KG1 (cell line): ENCODE data around the gene LHX2.

Experiments used
- DNase-seq: peaks from one replicate; lab custom pipeline; 2025; lab: John Stamatoyannopoulos, UW

Gene LHX2

GRCh38 chr9:124033348-124033747 lies 21.8 kb downstream of the LHX2 start:
- no peak for DNase-seq

DNA sequence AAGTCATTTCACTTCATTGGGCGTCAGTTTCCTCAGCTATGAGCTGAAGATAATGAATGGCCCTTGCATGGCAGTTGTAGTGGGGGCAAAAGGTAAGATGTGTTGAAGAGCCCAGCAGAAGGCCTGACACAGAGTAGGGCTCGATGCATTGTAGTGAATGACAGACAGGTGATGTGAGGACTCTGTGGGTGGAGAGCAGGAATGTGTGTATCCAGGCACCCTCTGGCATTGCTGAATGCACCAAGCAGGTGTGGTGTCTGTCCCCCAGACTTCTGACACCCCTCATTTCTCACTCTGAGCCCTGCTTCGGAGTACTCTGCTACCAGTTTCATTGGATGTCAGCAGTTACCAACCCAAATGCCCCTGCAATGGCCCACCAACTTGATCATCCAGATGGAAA lies 22.4 kb downstream of the LHX2 start:
- DNase-seq = no peak

DNA sequence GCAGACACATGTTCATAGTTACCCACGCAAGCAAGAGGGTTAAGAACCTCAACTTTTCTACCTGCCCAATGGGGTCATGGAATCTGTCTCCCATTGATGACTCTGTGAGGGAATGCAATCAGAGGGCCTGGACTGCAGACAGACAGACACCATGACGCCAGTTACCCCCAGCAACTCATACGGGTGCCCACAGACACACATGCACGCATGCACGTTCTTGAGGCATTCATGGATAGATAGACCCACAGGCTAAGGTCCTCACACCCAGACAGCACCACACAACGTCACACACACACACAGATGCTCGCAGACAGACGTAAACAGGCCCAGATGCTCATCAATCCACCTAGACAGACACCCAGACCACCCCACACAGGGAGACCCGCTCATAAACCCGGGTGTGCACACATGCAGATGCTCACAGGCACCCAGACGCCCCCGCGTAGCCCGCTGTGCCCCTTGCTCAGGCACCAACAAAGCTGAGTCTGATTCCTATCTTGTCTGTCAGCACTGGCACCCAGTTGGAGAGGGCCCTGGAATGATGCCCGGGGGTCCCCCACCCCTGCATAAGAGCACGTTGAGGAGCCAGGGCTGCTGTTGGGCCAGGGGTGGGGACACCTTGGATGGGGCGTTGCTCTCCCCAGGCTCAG lies 23.6 kb downstream of the LHX2 start:
- DNase-seq = no peak

GRCh38 chr9:124036578-124036977 lies 25.0 kb downstream of the LHX2 start:
- no peak for DNase-seq

GRCh38 chr9:124037790-124038189 lies 26.2 kb downstream of the LHX2 start:
- DNase-seq = no peak

- no peak for DNase-seq
These were observed 26.7 kb downstream of the LHX2 start for GRCh38 chr9:124038239-124038638.

DNA sequence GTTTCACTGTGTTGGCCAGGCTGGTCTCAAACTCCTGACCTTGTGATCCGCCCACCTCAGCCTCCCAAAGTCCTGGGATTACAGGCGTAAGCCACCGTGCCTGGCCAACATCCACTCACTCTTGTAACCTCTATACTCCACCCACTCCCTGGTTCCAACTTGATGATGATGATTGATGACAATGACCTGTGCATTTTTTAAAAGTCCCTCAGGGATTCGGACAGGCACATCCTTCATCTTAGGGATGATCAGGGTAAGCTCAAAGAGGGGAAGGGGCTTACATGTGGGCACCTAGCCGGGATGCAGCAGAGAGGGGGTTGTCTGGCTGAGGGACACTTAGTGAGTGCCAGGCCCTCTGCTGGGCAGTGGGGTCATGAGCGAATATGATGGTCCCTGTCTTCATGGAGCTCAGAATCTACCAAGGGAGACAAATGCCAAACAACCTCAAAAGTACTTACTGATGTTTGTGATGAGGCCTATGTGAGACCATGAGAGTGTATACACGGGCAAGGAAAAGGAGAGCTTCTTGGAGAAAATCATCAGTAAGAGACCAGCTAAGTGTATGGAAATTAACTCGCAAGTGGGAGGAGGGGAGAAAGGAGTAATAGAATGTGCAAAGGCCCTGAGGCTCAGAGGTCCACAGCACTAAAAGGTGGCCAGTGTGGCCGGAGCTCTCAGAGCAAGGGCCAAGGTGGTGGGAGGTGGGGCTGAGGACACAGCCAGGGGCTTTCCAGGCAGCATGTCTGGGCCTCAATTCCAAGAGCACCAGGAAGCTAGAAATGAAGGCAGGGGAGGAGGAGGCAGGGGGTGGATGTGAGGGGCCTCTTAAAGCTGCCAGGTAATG lies 27.4 kb downstream of the LHX2 start:
- no peak for DNase-seq

GRCh38 chr9:124040186-124040931 lies 28.8 kb downstream of the LHX2 start:
- DNase-seq = no peak

DNA sequence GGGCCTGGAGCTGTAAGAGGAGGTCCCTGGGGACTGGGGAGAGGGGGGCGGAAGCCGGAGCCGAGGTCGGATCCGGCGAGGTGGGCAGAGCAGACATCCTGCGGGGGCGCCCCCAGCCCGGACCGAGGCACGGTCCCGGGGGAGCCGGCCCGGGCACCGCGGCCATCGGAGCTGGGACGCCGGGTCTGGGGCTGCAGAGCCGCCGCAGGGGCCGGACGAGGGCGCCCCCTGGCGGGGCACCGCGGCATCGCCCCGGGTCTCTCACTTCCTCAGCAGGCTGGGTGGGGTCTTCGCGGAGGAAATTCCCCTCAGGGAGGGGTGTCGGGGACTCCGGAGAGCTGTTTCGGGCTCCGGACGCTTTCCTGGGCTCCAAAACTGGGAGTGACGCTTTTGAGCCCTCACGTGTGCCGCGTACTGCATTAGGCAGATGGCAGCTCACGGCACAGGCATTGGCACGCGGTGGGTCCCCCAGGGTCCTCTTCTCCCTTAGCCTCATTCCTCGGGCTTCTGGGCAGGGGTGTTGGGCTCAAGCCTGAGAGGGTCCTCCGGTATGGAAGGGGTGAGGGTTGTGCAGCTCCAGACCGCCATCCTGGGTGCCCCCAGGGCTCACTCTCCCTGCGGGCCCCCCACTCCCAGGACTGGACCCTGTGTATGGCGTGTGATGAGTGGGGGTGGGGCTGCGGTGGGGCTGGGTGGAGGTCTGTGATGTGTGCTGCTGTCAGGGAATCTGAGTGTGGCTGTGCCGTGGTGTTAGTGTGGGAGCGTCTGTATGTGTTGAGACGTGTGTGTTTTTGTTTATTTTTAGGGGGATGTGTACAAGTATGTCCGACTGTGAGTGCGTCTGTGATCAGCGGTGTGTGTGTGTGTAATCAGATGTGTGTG lies 29.6 kb downstream of the LHX2 start:
- DNase-seq = no peak

DNA sequence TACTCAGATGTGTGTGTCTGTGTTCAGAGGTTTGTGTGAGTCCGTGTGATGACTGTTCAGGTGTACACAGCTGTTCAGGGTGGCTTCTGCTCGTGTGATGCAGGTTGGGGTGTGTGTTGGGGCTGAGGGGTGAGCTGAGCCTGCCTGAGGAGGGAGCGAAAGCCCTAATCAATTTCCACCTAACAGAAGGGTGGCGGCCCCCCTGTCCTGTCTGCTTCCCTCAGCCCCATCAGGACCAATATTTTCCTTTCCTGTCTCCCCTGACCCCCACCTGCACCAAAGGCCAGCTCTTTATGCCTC lies 30.2 kb downstream of the LHX2 start:
- DNase-seq = no peak

DNA sequence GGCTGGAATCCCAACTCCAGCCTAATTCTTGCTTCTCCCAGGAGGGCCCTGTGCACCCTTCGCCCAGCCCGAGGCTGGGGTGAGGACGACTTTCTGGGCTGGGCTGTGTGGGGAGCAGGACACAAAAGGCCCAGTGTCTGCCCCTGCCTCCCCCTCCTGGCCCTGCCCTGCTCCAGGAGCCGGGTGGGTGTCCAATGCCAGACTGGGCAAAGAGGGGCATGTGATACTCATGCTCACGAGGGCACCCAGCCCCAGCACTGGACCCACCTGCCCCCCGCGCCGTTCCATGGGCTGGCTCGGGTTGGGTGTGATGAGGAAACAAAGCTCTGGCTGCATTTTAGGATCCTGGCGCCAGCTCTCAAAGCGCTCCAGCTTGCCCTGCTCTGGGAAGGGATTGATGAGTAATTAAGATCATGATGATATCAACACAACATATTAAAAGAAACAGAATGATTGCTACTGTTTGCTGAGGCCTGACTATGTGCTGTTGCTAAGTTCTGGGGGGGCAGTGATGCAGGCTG lies 30.7 kb downstream of the LHX2 start:
- no peak for DNase-seq

- DNase-seq = no peak
These were observed 32.9 kb downstream of the LHX2 start for GRCh38 chr9:124044448-124044847.

DNA sequence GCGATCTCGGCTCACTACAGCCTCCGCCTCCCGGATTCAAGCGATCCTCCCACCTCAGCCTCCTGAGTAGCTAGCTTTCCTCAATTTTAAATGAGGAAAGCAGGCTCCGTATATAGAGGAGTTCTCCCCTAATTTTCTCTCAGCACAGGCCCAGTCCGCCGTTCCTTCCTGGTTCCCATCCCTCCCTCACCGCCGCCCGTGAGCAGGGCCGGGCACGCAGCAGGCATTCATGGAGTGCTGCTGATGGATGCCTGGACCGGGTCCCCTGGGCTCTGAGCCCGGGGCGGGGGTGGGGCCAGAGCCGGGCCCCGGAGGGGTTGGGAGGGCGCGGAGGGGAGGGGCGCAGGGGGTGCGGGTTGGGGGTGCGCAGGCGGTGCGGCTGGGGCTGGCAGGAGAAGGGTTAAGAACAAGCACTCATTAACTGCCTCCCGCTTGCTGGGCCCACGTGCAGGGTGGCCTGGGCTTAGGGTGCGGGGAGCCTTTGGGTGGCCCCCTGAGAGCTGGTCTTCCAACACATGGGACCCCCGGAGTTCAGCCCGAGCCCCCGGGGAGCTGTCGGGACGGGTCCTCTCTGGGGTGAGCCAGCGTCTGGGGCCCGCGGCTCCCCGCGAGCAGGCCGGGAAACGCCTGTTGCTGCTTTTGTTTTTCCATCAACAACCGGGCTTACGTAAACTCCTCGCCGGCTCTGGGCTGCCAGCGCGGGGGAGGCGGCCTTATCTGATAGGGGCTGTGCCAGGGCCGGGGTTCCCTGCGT lies 33.7 kb downstream of the LHX2 start:
- no peak for DNase-seq

DNA sequence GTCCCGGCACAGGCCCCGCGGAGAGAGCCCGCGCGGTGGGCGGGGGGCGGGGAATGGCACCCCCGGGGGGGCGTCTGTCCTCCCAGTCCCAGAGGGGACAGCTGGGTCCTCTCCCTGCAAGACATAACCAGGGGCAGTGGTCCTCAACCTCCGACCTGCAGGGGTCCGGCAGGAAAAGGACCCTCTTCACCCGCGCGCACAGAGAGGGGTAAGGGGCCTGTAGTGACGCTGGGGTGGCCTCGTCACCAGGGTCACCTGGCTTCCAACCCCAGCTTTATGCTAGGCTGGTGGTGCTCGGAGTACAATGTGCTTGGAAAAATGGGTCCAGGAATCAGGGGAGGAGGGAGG lies 34.2 kb downstream of the LHX2 start:
- no peak for DNase-seq

DNA sequence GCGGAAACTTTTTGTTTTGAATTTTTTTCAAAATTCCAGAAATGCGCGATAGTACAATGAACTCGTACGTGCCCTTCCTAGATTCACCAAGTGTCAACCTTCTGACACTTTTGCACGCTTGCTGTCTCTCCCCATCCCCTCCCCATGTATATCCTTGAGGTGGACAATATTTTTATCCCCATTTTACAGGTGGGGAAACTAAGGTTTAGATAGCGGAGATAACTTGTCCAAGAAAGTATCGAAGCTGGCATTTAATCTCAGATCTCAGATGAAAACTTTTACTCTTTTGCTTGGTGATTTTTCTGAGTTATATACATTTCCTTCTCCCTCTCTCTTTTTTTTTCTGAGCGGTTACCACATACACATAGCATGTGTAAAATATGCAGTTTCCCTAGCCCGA lies 34.6 kb downstream of the LHX2 start:
- DNase-seq = no peak

- DNase-seq = no peak
These were observed 35.7 kb downstream of the LHX2 start for GRCh38 chr9:124047251-124047672.

GRCh38 chr9:124050955-124051354 lies 39.4 kb downstream of the LHX2 start:
- no peak for DNase-seq

DNA sequence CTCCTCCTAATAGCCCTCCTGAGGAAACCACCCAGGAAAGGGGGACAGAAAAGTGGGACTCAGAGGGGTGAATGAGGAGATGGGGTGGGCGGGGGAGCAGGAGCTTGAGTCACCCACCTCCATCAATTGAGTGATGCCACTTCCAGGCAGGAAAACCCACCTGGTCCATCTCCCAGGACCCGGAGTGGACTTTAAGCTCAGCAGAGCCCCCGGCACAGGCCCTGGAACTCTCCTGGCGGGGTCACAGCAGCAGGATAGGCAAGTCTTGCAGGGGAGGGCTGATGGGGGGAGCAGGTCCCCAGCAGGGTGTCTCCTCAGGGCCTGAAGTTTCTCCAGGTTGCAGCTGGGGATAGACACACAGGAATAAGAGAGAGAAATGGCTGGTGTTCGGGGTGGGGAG lies 40.8 kb downstream of the LHX2 start:
- DNase-seq = no peak

DNA sequence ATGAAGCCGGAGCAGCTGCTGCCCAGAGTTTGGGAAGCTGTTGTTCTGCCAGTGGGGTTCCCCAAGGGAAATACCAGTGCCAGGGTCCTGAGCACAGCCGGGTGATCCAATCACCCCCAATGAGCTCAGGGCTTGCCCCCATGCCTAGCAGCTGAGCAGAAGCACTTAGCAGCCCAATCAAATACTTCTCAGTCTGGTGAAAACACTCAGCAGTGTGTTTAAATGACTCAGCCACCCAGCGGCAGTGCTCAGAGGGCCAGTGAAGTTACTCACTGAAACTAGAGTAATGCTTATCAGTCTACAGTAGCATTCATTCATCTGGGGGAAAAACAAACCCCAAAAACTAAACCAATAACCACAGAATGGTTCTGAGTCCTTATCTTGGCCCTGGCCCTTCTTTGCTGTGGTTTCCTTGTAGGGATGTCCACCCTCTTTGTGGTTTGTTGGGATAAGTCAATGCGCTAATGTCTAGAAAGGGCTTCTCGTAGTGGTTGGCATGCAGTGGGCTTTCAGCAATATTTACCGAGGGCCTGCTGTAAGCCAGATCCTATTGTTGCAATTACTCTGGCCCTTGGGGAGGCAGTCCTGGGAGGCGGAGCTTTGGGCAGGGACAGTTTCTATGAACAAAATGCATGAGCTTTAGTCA lies 43.1 kb downstream of the LHX2 start:
- DNase-seq = no peak

- no peak for DNase-seq
These were observed 49.5 kb downstream of the LHX2 start for GRCh38 chr9:124060844-124061605.
